CD4-positive, alpha-beta T cell treated with Interleukin-10 for 1 hour (primary cell): ENCODE data around the gene SIM2.

Experiments
- DNase-seq: peaks from one replicate; pipeline ENCODE4 v3.0.0-alpha.2; 2020

The SIM2 gene

DNA sequence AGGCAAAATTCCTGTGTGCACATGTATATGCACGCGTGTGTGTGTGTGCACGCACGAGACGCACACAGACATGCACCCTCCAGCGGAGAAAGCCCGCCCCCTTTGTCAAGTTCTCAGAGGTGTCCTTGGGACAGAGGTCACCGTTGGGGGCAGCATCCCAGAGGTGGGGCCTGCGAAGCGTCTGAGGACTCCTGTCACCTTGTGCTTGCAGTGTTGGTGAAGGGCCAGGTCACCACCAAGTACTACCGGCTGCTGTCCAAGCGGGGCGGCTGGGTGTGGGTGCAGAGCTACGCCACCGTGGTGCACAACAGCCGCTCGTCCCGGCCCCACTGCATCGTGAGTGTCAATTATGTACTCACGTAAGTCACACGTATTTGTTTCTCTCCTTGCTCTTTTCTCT, 42.6 kb downstream of the SIM2 start:
- DNase-seq: no peak

DNA sequence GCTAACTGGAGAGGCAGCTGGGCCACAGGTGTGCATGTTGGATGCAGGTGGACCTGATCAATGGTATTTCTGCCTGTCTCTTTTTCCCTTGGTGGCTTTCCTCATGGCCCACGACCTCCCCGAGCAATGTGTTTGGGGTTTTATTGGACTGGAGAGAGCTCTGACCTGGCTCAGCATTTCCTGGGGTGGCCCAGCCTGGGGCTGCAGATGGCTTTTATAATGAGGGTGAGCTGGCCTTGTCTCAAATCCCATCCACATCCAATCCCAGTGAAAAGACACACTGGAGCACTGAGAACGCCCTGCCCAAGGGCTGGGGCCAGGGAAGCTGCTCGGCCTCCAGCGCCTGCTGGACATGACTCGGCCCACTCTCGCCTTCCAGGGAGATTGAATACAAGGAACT, 44.1 kb downstream of the SIM2 start:
- no peak for DNase-seq

DNA sequence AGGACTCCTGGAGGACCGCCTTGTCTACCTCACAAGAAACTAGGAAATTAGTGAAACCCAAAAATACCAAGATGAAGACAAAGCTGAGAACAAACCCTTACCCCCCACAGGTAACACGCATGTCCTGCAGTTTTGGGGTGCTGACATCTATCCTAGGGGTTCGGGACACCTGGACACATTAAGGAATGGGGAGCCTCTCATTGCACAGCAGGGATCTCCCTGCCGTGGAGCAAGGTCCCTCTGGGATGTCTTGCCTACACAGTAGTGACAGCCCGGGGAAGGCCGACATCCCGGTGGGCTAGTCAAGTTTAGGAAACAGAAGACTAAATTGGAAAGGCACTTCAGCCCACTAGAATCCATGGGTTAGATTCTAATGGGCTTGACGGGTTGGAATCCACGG, 44.5 kb downstream of the SIM2 start:
- no peak for DNase-seq

DNA sequence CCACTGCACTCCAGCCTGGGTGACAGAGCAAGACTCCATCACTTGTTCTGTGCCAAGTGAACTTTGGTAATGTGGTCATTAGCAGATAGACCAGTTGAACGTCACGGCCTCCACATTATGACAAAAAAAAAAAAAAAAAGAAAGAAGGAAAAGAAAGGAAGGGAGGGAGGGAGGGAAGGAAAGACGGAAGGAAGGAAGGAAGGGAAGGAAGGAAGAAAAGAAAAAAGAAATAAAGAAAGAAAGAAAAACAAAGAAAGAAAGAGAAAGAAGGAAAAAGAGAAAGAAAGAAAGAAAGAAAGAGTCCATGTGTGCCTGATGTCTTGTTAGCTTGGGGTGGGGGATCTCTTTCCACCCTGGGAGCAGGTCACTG, 45.3 kb downstream of the SIM2 start:
- DNase-seq: no peak

DNA sequence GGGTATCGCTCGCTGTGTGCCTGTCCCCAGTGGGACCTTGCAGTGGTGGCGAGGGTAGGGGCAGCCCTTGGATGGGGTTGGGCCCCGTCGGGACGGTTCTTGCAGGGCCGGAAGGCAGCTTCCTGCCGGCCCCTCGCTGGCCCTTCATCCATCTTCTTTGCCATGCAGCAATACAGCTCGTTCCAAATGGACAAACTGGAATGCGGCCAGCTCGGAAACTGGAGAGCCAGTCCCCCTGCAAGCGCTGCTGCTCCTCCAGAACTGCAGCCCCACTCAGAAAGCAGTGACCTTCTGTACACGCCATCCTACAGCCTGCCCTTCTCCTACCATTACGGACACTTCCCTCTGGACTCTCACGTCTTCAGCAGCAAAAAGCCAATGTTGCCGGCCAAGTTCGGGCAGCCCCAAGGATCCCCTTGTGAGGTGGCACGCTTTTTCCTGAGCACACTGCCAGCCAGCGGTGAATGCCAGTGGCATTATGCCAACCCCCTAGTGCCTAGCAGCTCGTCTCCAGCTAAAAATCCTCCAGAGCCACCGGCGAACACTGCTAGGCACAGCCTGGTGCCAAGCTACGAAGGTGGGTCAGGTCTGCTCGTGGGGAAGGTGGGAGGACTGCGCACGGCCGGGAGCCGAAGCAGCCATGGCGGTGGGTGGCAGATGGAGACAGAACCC, 45.8 kb downstream of the SIM2 start:
- no peak for DNase-seq

DNA sequence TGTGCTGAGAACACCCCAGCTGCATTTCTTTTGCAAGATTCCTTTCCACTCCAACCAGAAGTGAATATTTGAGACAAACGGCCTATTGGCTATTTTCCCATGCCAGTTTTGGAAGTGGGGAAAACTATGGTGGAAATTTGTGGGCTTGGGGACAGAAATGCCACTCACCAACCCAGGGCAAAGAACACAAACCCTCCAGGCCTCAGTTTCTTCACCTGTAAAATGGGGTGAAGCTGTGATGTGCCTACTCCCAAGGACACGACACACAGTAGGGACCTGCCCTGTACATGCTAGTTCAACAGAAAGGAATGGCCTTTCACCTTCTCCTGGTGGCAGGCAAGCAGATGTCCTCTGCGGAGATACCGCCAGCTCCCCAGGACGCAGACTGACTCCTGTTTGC, 46.5 kb downstream of the SIM2 start:
- DNase-seq: no peak

DNA sequence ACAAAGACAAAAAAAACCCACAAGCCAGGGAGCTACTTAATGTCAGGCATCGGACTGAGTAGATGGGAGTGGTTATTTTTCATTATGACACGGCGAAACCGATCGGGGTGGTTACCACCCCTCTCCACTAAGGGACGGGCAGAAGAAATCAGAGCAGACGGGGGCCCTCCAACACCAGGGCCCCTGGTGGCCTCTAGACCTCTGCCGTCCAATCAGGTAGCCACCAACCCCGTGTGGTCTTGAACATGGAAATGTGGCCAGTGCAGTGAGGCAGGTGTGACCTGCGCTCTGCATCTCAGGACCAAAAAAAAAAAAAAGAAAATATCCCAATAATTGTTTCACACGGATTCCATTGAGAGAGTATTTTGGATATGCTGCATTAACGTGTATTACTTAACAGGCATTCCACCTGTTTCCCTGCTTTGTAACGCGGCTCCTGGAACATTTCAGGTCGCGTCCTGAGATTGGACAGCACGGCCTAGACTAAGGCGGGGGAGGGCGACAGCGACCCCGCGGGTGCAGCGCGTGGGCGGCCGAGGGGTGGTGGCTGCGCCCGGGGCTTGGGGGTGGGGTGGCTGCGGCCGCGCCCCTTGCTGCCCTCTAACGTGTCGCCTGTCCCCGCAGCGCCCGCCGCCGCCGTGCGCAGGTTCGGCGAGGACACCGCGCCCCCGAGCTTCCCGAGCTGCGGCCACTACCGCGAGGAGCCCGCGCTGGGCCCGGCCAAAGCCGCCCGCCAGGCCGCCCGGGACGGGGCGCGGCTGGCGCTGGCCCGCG, 48.3 kb downstream of the SIM2 start:
- DNase-seq: no peak

DNA sequence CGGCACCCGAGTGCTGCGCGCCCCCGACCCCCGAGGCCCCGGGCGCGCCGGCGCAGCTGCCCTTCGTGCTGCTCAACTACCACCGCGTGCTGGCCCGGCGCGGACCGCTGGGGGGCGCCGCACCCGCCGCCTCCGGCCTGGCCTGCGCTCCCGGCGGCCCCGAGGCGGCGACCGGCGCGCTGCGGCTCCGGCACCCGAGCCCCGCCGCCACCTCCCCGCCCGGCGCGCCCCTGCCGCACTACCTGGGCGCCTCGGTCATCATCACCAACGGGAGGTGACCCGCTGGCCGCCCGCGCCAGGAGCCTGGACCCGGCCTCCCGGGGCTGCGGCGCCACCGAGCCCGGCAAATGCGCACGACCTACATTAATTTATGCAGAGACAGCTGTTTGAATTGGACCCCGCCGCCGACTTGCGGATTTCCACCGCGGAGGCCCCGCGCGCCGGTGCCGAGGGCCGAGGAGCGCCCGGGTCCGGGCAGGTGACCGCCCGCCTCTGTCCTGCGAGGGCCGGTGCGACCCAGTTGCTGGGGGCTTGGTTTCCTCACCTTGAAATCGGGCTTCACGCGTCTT, 49.0 kb downstream of the SIM2 start:
- DNase-seq: no peak

DNA sequence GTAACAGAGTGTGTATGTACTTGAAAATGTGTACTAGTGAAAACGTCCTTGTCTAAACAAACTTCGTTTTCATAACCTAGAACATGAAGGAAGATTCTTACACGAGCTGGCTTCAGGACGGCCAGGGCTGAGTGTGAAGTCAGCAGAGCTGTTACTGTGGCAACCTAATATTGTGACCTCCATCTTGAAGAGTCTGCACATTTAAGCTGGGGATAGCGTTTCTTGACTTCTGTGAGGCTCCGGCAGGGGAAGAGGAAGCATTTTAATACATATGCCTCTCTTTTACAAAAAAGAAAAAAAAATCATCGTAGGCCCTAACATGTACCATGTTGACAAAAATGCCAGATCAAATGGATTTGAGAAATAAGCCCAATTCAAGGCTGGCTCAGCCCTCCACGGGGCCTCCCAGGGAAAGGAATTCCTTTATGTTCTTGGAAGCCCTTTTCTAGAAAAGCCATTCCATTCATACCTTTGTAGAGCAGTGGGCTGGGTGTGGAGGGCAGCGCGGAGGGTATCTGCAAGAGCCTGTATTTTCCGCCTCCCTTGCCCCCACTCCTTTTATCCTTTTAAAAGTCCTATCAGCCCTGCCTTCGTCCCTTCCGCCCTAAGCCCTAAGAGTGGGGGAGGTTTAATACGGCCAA, 51.1 kb downstream of the SIM2 start:
- DNase-seq: no peak

DNA sequence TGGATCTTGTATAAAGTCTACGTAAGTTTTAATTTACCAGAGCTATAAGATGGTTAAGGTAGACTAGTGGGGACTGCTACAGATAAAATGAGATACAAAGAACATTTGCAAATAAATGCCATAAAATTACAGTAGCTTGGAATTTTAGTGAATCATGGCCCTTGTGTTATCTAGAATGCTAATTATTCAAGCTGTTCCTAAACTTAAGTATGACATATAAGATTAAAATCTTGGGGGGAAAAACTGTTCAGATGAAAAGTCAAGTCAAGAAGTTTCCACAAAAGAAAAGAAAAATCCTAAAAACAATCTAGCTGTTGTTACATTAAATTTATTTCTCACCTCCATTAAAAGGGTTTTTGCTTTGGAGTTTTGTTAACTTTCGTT, 51.7 kb downstream of the SIM2 start:
- no peak for DNase-seq

DNA sequence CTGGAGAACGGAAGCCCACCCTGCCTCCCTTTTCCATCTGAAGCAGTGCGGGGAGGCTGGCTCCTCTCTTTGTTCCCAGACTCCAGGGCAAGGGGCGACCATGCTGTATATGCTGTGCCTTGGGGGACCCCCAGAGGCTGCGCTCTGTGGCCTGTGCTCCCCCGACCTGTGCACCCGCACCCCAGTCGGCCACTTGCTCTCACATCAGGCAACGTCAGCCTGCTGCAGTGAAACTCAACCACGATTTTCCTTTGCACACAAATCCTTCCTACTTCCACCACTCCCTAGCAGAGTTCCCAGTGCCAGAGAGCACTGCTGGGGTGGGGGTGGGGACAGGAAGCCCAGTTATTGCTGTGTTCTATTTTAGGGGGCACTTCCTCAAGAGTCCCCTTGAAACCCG, 52.5 kb downstream of the SIM2 start:
- no peak for DNase-seq

DNA sequence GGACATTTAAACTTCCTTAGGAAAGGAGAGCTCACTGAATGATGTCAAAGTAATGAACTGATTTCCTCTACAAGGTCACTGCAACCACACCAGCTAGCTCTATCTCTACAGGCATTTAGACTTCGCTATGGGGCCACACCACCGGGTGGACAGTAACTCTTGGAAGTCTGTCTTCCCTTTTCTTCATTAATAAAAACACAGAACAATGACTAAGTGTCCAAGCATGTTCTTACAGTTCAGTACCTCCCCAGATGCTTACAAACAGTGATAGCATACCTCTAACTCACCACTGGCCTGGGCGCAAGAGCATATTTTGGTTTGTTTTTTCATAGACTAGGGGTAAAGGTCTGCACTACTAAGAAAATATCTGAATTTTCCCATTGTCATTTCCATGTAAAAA, 54.6 kb downstream of the SIM2 start:
- no peak for DNase-seq

DNA sequence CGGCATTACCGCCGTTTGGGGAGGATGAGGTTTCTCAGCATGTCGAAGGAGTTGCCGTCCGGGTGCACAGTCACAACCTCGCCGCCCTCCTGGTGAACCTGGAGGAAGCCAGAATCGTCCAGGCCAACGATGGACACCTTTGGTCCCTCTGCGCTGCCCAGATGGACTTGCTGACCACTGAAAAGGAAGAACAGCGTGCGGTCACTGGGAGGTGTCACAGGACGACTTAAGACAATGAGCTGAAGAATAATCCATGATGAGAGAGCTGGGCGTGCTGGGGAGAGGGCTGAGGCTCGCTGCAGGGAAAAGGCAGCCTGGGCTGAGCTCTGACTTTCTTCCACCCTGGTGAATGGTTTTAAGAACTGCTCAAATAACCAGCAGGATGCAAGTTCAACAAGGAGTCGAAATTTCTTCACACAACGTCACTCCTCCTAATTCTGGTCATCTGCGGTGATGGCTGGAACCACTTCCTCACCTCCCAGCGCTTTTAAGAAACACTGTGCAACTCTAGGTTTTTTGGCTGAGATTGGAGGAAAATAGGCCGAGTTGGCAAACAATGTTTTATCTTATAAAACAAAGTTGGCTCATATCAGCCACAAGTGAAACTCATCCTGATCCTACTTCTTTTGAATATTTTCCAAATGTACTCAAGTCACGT, 55.5 kb downstream of the SIM2 start:
- DNase-seq: no peak

DNA sequence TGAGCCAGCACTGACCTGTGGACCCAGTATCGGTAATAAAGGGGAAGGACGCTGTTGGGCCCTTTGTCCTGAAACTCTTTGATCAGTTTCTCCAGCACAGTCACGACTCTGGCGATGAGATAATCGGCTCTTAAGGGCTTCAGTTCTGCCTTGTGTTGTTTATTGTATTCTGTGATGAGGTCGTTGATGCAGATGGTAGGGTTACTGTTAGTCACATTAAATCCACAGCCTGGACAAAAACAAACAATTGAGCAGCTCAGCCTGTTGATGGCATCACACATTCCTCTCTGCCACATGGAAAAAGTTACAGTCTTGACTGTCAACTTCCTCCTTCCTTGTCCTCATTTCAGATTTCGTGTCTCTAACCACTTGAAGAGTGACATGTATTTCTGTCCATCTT, 57.6 kb downstream of the SIM2 start:
- DNase-seq: no peak

DNA sequence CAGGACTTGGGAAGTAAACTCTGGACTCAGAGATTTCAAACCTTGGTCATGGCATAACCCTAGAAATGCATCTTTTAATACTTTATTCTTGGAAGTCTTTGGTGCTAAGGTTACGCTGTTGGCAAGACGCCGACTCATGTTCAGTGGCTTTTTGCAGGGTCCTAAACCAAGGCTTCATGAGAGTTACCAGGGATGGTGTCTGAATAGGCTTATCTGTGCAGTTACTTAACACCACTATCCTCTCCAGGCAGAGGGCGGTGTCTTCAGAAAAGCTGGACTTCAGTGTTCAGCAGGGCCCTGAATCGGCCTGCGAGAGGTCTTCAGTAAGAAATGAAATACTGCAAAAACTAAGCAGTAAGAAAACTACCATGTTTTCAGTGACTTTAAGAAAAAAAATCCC, 58.3 kb downstream of the SIM2 start:
- DNase-seq: no peak

DNA sequence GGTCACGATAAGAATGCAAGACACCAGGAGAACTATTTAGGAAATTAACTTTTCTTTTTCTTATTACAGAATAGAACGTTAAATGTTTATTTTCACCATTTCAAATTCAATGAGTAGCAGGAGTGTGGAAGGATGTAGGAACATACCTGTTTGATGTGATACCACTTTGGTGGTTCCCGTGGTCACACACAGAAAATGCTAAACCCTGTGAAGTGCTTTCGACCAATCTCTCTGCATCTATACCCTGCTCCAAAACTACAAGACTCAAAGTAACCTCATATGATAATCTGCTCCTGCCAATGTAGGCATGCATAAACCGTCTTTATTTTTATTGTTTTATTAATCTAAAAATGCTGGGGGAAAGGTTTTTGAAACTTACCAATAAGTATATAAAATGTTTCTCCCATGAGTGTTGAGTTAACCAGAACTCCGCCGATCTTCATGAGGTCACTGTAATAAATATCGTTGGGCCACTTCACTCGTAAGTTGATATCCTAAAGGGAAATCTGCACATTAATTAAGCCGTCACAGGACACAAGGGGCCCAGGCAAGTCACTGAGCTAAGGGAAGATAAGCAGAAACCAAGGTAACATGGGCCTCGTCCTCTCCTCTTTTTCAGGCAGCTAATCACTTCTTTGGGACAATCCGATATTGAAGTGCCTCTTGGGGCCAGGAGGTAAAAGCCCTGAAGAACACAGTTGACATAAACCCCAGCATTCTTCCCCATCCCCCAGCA, 60.6 kb downstream of the SIM2 start:
- no peak for DNase-seq

DNA sequence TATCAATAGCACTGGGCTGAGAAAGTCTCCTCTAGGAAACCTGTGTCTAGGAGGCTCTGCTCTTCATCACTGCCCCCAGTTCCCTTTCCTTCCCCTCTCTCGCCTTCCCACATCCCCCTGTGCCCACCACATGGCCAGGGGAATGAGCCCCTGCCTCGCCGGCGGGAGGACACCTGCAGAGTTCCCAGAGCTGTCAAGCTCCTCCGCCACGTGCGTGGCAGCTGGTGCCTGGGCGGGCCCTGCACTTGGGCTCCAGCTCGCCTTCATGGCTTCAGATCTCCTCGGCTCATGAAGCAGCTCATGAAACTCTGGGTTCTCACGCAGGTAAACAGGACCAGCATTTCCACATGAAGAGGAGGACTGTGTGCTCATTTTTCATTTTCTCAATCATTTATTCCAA, 62.8 kb downstream of the SIM2 start:
- DNase-seq: no peak

DNA sequence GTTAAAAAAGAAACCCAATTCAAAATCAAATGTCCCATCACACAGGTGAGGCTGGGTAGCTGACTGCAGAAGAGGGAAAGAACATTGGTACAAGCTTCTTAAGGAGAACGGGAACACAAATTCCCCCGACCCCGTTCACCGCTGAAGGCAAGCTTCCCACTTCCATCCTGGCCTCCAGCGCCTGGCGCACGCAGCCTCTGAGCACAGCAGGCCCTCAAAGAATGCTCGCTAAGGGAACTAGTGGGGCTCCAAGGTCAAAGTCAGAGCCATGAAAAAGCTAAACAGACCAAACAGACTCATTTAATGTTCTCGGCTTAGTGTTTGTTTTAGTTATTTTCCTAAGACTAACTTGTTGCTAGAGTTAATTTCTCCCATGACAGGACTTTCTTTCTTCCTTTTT, 63.7 kb downstream of the SIM2 start:
- no peak for DNase-seq

DNA sequence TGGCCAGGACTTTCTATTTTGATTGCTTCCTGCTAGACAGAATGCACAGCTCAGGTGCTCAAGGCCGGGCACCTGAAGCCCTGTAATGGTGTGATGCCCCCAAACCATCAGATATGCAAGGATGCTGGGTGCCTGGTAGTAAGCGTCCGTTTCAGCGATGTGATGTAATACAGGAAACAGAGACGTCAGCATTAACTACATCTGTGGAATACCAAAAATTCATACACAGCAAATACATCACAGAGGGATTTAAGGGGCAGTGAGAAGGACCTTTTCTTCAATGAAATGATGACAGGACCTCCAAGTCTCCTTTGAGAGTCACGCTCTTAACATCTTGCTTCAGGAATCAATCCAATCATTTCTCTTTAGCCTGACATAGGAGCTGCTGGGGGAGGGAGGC, 64.4 kb downstream of the SIM2 start:
- DNase-seq: no peak

DNA sequence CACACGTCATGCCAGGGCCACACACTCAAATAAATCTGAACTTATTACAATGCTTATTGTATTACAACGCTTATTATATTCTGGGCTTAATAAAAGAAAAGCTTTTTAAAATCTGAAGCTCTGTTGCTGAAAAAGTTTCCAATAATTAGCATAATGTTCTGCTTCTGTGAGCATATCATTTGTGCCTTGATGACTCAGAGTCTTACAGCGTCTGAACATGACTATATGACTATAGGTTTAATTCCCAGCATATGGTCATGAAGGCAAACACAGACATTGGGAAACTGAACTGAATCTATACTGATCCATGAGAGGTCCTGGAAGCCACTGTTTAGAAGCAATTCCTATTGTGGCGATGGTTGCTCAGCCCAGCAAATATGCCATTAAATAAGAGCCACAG, 66.3 kb downstream of the SIM2 start:
- DNase-seq: no peak

DNA sequence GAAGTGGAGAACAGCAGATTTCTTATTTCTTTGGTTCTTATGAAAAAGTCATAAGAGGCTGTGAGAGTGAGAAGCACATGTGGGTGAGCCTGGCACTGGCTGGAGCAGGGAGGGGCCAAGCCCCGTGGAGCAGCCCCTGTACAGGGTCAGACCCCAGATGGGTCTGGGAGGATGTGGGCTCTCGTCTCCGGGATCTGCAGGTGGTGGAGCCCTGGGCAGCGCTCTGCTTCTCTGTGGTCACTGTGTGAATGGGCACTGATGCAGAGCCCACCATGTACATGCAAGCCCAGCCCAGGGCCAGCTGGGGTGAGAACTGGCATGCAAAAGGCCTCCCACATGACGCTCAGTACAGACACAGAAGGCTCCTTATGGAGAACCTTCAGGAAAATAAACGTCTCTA, 67.6 kb downstream of the SIM2 start:
- no peak for DNase-seq

DNA sequence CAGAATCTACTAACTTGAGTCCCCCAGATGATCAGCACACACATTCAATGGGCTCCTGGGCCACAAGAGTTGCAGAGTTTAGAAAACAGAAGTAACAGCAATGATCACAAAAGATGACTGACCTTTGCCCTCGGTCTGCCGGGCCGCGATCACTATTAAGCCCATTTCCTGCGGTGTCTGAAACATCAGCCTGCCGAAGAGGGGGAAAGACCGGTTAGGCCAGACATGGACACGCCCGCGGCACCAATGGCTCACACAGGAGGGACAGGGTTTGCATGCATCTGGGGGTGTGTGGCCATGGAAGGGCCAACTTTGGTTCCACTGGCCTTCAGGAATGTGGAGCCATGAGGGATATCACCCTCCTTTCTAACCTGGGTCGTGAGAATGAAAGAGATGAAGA, 68.2 kb downstream of the SIM2 start:
- no peak for DNase-seq

DNA sequence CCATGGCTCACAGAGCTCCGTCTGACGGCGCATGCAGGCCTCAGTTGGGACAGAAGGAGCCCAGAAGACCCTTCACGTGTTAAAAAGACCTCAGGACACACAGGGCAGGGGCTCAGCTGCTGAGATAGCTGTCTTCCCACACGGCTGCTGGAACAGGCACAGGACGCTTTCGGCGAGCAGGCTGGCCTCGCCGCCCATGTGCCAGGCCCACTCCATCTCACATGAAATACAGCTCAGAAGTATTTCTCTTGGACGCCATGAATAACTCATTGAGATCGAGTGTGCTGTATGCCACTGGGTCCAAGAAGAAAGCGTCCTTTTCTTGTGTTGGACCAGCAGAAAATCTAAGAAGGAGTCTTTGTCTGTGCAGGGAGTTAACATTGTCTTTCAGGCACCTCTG, 69.6 kb downstream of the SIM2 start:
- no peak for DNase-seq
